Nucleus accumbens (tissue), 56 donors: ENCODE measurements around the gene XPNPEP1.

Experiments
- DNase-seq, 56 donors: peaks; one replicate each; lab custom pipeline; 2025; lab: John Stamatoyannopoulos, UW

XPNPEP1 gene

DNA sequence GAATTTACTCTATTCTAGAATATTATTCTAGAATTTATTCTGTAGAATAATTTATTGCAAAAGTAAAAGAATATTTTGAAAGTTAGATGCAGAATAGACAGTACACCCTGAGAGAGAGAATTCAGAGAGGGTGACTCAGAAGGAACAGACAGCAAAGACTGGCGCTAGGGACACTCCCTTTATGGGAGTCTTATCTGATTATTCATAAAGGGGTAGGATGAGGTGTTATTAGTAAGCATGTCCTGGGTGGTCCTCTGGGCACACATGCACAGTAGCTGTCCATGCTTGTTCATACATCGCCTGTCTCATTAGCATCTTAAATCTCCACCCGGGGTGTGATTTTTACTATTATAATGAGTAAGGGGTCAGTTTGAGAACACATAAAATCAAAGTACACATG lies 100.1 kb downstream of the XPNPEP1 start:
- DNase-seq, result no peak

DNA sequence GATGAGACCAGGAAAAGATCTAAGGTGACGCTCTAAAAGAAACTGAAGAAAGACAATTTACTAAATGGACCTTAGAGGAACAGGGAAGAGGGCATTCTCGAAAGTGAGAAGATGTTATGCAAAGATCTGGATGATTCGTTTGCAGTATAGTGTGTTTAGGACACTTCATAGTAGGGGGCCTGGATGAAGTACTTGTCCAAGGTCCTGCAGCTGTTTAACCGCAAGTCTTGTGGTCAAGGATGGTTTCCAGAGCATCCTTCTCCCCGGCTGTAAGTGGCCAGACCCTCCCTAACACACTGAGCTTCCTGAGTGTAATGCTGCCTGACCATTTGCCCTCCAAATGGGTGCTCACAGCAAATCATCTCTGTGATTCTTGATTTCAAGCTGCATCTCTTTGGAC lies 101.6 kb downstream of the XPNPEP1 start:
- DNase-seq, result no peak

DNA sequence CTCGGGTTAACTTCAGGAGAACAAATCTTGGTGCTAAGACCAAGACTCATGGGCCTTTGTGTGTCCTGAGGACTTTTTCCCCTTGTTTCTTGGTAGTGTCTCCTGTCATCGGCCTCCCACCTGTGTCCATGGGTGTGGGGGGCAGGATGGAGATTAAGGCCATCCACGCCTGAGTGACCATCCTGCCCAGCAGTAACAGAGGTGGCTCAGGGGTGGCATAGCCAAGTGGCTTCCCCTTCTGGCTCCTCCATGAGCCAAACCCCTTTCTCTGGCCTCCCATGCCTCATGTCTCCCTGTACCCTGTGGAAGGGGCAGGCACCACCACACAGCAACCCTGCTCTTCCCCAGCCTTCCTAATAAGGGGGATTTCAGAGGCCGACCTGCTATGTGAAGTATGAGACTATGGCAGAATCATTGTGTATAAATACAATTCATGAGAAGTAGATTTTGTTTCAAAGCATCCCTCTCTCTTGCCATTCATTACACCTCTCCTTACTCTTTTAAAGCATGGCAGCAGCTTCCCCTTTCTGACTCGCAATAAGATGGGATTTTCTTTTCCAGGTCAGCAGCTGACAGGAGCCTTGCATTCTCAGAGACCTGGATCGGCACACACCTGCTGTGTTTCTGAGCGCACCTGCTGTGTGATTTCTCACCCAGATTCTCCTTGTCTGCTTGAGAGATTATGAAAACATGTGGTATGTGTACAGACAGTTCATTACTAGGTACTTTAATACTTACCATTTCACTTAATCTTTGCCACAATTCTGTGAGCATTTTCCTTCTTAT lies 102.5 kb downstream of the XPNPEP1 start:
- DNase-seq, result no peak

DNA sequence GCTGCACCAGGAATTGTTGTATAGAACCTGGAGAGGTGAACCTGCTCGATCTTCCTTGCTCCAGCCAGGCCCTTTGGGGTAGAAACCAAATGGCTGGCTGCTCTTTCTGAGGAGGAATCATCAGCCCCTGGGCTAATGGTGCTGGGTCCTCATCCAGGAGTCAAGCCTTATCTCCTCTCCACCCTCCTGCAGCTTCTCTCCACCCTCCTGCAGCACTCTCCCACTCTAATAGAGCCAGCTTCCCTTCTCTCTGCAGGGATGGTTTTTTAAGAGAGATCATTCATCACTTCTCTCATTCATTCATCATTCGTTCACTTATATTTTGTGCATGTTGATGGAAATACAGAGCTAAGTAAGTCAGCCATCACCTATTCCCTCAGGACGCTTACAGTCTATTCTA lies 103.5 kb downstream of the XPNPEP1 start:
- no peak for DNase-seq
